ENCODE results near the gene PGPEP1.

The PGPEP1 gene

DNA sequence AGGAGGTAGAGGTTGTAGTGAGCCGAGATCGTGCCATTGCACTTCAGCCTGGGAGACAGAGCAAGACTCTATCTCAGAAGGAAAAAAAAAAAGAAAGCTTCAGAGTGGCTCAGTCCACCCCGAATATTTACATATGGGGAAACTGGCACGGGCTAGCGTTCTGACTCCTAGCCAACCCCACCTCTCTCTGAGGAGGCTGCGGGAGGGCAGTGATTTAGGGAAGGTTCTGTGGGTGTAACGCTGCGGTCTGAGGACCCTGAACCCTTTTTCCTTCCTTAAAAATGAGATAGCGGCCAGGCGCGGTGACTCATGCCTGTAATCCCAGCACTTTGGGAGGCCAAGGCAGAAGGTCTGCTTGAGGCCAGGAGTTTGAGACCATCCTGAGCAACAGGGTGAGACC is 52.0 kb downstream of the PGPEP1 start:
- no peaks in the 10 kb centered on the region for H3K9me3 ChIP-seq (ENCODE audit: insufficient read depth, low read depth, low read length)
- no peak overlapping the region for H3K9ac ChIP-seq (ENCODE audit: low read depth, low read length, poor library complexity, severe bottlenecking)
- H3K9me2 ChIP-seq (replicated peaks; ENCODE audit: low read depth, low read length) = no peaks in the 10 kb centered on the region
- no peaks in the 10 kb centered on the region for H3K27me3 ChIP-seq (ENCODE audit: insufficient read depth, low read length, poor library complexity, severe bottlenecking)
- no peak overlapping the region for H3K4me2 ChIP-seq (ENCODE audit: low read depth, low read length, poor library complexity, severe bottlenecking)
- H3K36me3 ChIP-seq (ENCODE audit: insufficient read depth, low read length) = no peaks in the 10 kb centered on the region
- no peaks in the 10 kb centered on the region for H3K79me2 ChIP-seq (ENCODE audit: insufficient read depth, low read length)
- H4K20me1 ChIP-seq (ENCODE audit: insufficient read depth, low read length, poor library complexity, severe bottlenecking) = no peaks in the 10 kb centered on the region
- H3K4me3 ChIP-seq (ENCODE audit: low read length, poor library complexity, severe bottlenecking) = no peak overlapping the region
- H2AFZ ChIP-seq (ENCODE audit: low read length) = no peak overlapping the region
- no peaks in the 10 kb centered on the region for H3K4me1 ChIP-seq (ENCODE audit: insufficient read depth, low read length, poor library complexity, severe bottlenecking)
- no peak for TF ChIP-seq CTCF (conservative IDR thresholded peaks at IDR 0.05; ENCODE audit: low read length)
- TF ChIP-seq EZH2phosphoT487 (IDR thresholded peaks at IDR 0.05; ENCODE audit: borderline replicate concordance) = no peak
- H3F3A ChIP-seq (ENCODE audit: low read depth) = no peaks in the 10 kb centered on the region

DNA sequence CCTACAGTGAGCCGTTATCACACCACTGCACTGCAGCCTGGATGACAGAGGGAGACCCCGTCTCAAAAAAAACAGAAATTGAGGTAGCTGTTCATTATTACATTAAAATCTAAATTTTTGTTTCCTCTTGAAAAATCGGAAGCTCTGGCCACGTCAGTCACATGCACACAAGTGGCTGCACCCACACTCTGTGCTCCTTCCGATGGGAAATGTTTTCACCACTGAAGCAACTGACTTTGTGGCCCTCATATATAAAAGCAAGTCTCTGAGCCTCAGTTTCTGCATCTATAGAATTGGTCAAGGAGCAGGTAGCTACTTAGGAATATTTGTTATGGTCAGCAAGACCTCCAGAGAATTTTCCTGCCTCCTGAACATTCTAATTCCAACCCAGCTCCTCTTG is 52.5 kb downstream of the PGPEP1 start:
- Histone ChIP-seq H3K9ac (ENCODE audit: low read depth, low read length, poor library complexity, severe bottlenecking) (no peak overlapping the region), H3K4me2 (ENCODE audit: low read depth, low read length, poor library complexity, severe bottlenecking) (no peak overlapping the region), H3K4me1 (ENCODE audit: insufficient read depth, low read length, poor library complexity, severe bottlenecking) (no peaks in the 10 kb centered on the region), H2AFZ (ENCODE audit: low read length) (no peak overlapping the region), H3K9me2 (replicated peaks; ENCODE audit: low read depth, low read length) (no peaks in the 10 kb centered on the region), H3K9me3 (ENCODE audit: insufficient read depth, low read depth, low read length) (no peaks in the 10 kb centered on the region), H3K79me2 (ENCODE audit: insufficient read depth, low read length) (no peaks in the 10 kb centered on the region), H3K4me3 (ENCODE audit: low read length, poor library complexity, severe bottlenecking) (no peak overlapping the region), H3K36me3 (ENCODE audit: insufficient read depth, low read length) (no peaks in the 10 kb centered on the region), H3K27me3 (ENCODE audit: insufficient read depth, low read length, poor library complexity, severe bottlenecking) (no peaks in the 10 kb centered on the region), H4K20me1 (ENCODE audit: insufficient read depth, low read length, poor library complexity, severe bottlenecking) (no peaks in the 10 kb centered on the region), H3F3A (ENCODE audit: low read depth) (no peaks in the 10 kb centered on the region)
- no peak for TF ChIP-seq CTCF (conservative IDR thresholded peaks at IDR 0.05; ENCODE audit: low read length)
- no peak for TF ChIP-seq EZH2phosphoT487 (IDR thresholded peaks at IDR 0.05; ENCODE audit: borderline replicate concordance)

GRCh38 chr19:18393836-18394235 is 53.4 kb downstream of the PGPEP1 start:
- H3K36me3 ChIP-seq (ENCODE audit: insufficient read depth, low read length) = no peaks in the 10 kb centered on the region
- no peaks in the 10 kb centered on the region for H4K20me1 ChIP-seq (ENCODE audit: insufficient read depth, low read length, poor library complexity, severe bottlenecking)
- H2AFZ ChIP-seq (ENCODE audit: low read length) = no peak overlapping the region
- no peak overlapping the region for H3K4me2 ChIP-seq (ENCODE audit: low read depth, low read length, poor library complexity, severe bottlenecking)
- H3F3A ChIP-seq (ENCODE audit: low read depth) = no peaks in the 10 kb centered on the region
- H3K9me2 ChIP-seq (replicated peaks; ENCODE audit: low read depth, low read length) = no peaks in the 10 kb centered on the region
- H3K27me3 ChIP-seq (ENCODE audit: insufficient read depth, low read length, poor library complexity, severe bottlenecking) = no peaks in the 10 kb centered on the region
- no peaks in the 10 kb centered on the region for H3K79me2 ChIP-seq (ENCODE audit: insufficient read depth, low read length)
- no peaks in the 10 kb centered on the region for H3K9me3 ChIP-seq (ENCODE audit: insufficient read depth, low read depth, low read length)
- no peaks in the 10 kb centered on the region for H3K4me1 ChIP-seq (ENCODE audit: insufficient read depth, low read length, poor library complexity, severe bottlenecking)
- H3K9ac ChIP-seq (ENCODE audit: low read depth, low read length, poor library complexity, severe bottlenecking) = no peak overlapping the region
- H3K4me3 ChIP-seq (ENCODE audit: low read length, poor library complexity, severe bottlenecking) = no peak overlapping the region
- no peak for TF ChIP-seq EZH2phosphoT487 (IDR thresholded peaks at IDR 0.05; ENCODE audit: borderline replicate concordance)
- no peak for TF ChIP-seq CTCF (conservative IDR thresholded peaks at IDR 0.05; ENCODE audit: low read length)

All from Loucy (cell line).